BJ (cell line): ENCODE results near the gene MTHFSD. TPM values are rescaled to one million over a fixed set of nuclear protein-coding genes. Genes with fewer than 3 reads are reported as not detected.

Source experiments
- CTCF ChIA-PET: fragments of 350-600 bp; formaldehyde crosslinking; extraction: SDS; loops from one replicate; lab custom pipeline; 2021; ENCODE audit warnings: antibody characterized with exemption, inconsistent platforms; lab: Yijun Ruan, JAX
- POLR2A ChIA-PET: fragments of 300-600 bp; sonication (Branson Sonifier 250); formaldehyde crosslinking; extraction: SDS; loops from one replicate; lab custom pipeline; 2021; ENCODE audit warnings: antibody characterized with exemption; lab: Charles Lee
- DNase-seq: peaks from one replicate; pipeline ENCODE4 v3.0.0-alpha.2; 2011; ENCODE audit warnings: low read depth
- H3K27me3 ChIP-seq: 2 replicates; pipeline ENCODE4 v1.6.0; 2011; ENCODE audit warnings: low read length; ENCODE audit not compliant: control insufficient read depth, insufficient read depth
- H3K36me3 ChIP-seq: 2 replicates; pipeline ENCODE4 v1.5.1; 2011; ENCODE audit warnings: low read length; ENCODE audit not compliant: control insufficient read depth, insufficient read depth
- H3K4me3 ChIP-seq: 2 replicates; pipeline ENCODE4 v1.5.1; 2011; ENCODE audit warnings: low read depth, mild to moderate bottlenecking, control low read depth, low read length
- CTCF ChIP-seq: IDR thresholded peaks from 2 replicates; pipeline ENCODE4 v1.5.1; 2011; ENCODE audit warnings: low read depth, mild to moderate bottlenecking, control low read depth, inconsistent platforms, low read length, moderate library complexity; ENCODE audit not compliant: insufficient read depth
- polyA plus RNA-seq: library from polyadenylated mRNA; depleted of rRNA; stranded (reverse); fragments of >200 nt; gene quantifications from 2 replicates; pipeline ENCODE4 v1.2.3, GENCODE V29; 2011

MTHFSD gene
- polyA plus RNA-seq, 1 experiment = 17.2 TPM

- Histone ChIP-seq H3K36me3 (no peaks in the 10 kb centered on the region), H3K27me3 (peaks cover 4% of the 10 kb centered on the region), H3K4me3 (peak within 1 kb of the TSS; percentile 83)
- peak; percentile 53 for DNase-seq
- ChIA-PET POLR2A (no interaction called here), CTCF (interaction anchor here (1.1 to 1.8 kb wide), 3 partner anchors 8 to 511 kb away, joined by 3 to 11 read pairs (median 3); no protein-coding TSS in a partner anchor)
- TF ChIP-seq CTCF = no peak
Measured at GRCh38 chr16:86566601-86566965, 11.5 kb upstream of the MTHFSD start, which contains the start of gene FOXC2. Gene FOXC2 (plus strand): TSS chr16:86566829. CDS start chr16:86567336, 507 bp downstream.

DNA sequence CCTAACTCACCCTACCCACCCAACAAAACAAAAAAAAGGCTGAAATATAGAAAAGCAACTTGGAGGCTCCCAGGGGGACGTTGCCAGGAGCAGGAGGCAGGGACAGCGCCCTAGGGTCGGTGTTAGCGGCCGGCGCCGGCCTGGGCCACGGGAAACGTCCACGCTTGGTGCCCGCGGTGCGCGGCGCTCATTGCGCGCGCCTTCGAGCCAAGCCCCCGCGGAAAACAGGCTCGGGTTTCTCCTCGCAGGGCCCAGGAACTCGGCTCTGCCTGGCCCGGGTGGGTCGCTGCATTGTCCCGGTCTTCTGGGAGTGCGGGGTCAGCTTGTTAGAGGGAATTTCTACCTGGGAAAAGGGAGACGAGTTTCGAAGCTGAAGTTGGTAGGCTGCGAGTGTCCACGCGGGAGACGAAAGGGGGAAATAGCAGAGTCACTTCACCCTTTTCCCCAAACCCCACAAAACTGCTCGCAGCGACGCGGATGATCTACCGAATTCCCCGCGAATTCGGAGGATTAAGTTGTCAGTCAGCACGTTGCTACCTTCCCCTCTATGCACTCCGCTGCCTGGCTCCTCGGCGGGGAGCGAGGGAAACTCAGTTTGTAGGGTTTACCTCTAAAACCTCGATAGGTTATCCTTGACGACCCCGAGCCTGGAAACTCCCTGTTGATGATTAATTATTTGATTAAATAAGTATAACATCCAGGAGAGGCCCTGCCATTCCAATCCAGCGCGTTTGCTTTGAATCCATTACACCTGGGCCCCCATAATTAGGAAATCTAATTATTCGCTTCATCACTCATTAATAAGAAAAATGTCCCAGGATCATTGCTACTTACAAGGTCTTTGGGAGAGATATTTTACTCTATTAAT, 10.8 kb upstream of the MTHFSD start:
- POLR2A ChIA-PET = no interaction called here
- DNase-seq = no peak
- peaks cover 4% of the 10 kb centered on the region for H3K27me3 ChIP-seq
- no peak for TF ChIP-seq CTCF
- H3K36me3 ChIP-seq = no peaks in the 10 kb centered on the region
- H3K4me3 ChIP-seq = peak overlapping the region; percentile 9; the same call in 1 of the 2 replicates
- CTCF ChIA-PET = interaction anchor here (1.1 to 1.8 kb wide), 3 partner anchors 8 to 511 kb away, joined by 3 to 11 read pairs (median 3); no protein-coding TSS in a partner anchor

GRCh38 chr16:86565181-86565631, 10.2 kb upstream of the MTHFSD start:
- no peak for TF ChIP-seq CTCF

DNA sequence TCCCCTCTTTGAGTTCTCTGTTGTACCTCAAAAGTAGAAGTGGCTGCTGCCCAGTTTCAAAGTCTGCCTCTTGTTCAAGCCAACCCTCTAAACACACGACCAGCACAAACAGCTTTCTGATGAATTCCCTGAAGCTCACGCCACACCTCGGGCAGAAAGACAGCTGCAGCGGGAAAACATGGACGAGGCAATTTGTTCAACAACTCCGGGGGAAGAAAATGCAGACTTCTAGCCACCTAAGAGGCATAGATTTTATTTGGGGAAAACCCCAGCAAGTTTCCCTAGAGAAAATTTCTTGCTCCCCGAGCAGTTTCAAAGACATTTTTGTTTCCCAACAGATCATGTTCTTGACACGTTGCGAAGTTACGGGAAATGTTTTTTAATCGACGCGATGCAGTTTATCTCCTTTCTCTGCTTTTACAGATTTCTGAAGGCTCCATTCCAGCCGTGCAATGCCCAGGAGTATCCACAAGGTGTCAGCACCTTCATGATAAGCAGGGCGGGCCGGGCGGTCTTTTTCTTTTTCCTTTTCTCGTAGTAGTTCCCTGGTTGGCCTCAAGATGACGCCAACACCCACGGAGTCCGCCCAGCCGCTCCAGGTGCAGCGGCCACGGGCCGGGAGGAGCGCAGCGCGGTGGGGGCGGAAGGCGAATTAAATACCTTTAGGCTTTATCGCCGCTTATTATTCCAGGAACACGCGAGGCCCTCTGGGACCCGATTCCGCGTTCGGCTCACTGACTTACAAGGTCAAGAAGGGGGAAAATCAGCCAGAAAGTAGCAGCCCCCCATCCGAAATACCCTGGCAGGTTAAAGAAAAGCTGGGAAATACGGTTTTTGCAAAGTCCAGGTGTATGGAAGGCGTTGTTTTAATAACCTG, 8.7 kb upstream of the MTHFSD start:
- POLR2A ChIA-PET = no interaction called here
- TF ChIP-seq CTCF = peak; percentile 100
- CTCF ChIA-PET = interaction anchor here (0.6 to 4.6 kb wide), 43 partner anchors 9 to 827 kb away, joined by 3 to 117 read pairs (median 4); partner anchors contain the start of genes C16orf95 and MTHFSD
- Histone ChIP-seq H3K27me3 (peaks cover 4% of the 10 kb centered on the region), H3K36me3 (no peaks in the 10 kb centered on the region), H3K4me3 (peak overlapping the region; percentile 26)
- DNase-seq = no peak

More at GRCh38 chr16:86565181-86565631, 10.2 kb upstream of the MTHFSD start:
- no peak for DNase-seq
- H3K4me3 ChIP-seq = no peak overlapping the region
- POLR2A ChIA-PET = no interaction called here
- no peaks in the 10 kb centered on the region for H3K36me3 ChIP-seq
- CTCF ChIA-PET = interaction anchor here (0.6 to 4.6 kb wide), 13 partner anchors 10 to 716 kb away, joined by 3 to 117 read pairs (median 6); no protein-coding TSS in a partner anchor
- peaks cover 4% of the 10 kb centered on the region for H3K27me3 ChIP-seq
